ENCODE data around the gene HDAC11.

HDAC11 gene

DNA sequence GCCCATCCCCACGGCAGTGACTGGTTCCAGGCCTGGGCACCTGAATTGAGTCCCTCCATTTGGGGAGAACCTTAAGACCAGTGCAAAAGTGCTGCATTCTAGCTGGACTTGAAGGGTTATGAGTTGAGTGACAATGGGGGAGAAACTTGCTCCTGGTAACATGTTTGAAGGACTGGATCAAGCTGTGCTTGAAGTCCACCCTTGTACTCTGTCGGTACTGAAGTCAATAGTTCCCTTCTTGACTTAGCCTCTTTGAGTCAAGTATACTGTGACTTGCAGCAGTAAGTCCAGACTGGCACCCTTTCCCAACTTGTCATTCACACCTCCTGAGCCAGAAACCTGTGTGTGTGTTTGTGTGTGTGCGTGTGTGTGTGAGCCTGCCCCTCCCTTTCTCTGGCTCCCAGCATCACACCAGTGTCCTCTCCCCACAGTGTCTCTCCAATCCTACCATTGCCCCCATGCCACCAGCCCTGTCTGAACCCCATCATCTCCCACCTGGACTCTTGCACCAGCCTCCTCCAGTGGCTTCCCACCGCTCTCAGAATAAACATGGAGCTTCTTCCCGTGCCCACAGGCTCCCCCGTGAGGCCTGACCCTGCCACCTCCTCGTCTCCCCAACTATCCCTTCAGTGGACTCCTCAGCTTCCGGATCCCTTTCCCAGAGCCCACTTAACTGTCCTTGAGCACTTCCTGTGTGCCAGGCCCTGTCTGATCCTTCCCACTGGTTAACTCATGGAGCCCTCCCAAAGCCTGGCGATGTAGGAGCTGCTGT is 58.6 kb downstream of the HDAC11 start:
- no peak overlapping the region for H3K9ac ChIP-seq (ENCODE audit: low read depth, low read length)
- H3K9me3 ChIP-seq (ENCODE audit: control insufficient read depth, insufficient read depth, low read length): no peaks in the 10 kb centered on the region
- H3K36me3 ChIP-seq (ENCODE audit: insufficient read depth, low read length): no peaks in the 10 kb centered on the region
- peaks cover 7% of the 10 kb centered on the region; the same call in 1 of the 2 replicates for H3K4me1 ChIP-seq (ENCODE audit: insufficient read depth, low read length)

DNA sequence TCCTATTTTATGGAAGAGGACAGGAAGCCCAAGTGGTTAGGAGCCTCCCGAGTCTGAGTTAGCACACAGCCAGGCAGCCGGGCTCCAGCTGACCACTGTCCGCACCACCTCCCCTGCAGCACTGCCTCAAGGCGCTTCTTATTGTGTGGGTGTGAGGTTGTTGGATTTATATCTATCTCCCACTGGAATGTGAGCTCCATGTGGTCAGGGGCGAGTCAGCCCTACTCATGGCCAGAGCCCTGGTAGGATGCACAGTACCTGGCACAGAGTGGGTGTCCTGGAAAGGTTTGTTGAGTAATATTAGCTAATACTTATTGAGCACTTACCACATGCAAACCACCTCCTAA is 59.2 kb downstream of the HDAC11 start:
- no peaks in the 10 kb centered on the region for H3K36me3 ChIP-seq (ENCODE audit: insufficient read depth, low read length)
- no peaks in the 10 kb centered on the region for H3K9me3 ChIP-seq (ENCODE audit: control insufficient read depth, insufficient read depth, low read length)
- peaks cover 7% of the 10 kb centered on the region; the same call in 1 of the 2 replicates for H3K4me1 ChIP-seq (ENCODE audit: insufficient read depth, low read length)
- no peak overlapping the region for H3K9ac ChIP-seq (ENCODE audit: low read depth, low read length)

DNA sequence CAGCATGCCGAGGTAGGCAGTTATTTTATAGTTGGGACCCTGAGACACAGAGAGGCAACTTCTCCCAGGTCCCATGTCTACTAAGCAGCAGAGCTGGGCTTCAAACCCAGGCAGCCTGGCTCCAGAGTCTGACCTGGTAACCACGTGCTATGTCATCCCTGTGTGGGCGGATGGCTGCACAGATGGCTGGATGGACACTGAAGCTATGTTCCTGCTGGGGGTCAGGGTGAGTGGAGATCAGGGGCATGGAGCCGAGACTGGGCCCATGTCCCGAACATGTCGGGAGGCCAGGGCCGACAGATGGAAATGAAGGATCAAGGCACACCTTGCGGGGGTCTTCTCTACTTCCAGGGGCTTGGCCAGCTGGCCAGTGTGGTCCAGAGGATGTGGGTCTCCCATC is 59.6 kb downstream of the HDAC11 start:
- Histone ChIP-seq H3K36me3 (ENCODE audit: insufficient read depth, low read length) (no peaks in the 10 kb centered on the region), H3K9ac (ENCODE audit: low read depth, low read length) (no peak overlapping the region), H3K4me1 (ENCODE audit: insufficient read depth, low read length) (peaks cover 7% of the 10 kb centered on the region; the same call in 1 of the 2 replicates), H3K9me3 (ENCODE audit: control insufficient read depth, insufficient read depth, low read length) (no peaks in the 10 kb centered on the region)

DNA sequence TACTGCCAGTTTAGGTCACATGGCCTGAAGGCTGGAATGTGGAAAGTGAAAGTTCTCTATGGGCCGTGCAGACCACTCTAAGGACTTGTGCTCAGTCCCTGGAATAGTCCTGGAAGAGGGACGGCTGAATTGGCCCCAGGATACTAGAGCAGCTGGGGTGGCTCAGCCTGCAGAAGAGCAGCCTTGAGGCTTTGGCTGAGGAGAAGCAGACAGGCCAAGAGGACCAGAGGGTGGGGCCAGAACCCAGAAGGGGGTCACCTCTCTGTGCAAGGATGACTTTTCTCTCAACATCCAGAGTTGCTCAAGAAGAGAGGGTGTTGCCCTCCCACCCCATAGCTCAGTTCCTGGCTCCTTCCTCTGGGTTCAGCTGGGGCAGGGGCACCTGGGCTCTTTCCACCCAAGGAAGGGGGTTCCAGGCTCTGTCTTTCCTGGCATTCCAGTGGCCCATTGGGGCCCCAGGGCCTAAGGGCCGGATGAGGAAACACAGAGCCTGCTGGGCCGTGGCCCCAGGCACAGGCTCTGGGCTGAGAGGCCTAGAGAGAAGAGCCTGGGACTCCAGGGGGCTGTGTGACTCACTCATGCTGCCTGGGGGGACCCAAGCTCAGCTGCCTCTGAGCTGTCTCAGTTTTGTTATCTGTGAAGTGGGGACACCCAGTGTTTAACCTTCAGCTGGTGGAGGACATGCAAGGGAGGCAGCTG is 60.3 kb downstream of the HDAC11 start:
- Histone ChIP-seq H3K4me1 (ENCODE audit: insufficient read depth, low read length) (peaks cover 7% of the 10 kb centered on the region; the same call in 1 of the 2 replicates), H3K9me3 (ENCODE audit: control insufficient read depth, insufficient read depth, low read length) (no peaks in the 10 kb centered on the region), H3K36me3 (ENCODE audit: insufficient read depth, low read length) (no peaks in the 10 kb centered on the region), H3K9ac (ENCODE audit: low read depth, low read length) (no peak overlapping the region)

DNA sequence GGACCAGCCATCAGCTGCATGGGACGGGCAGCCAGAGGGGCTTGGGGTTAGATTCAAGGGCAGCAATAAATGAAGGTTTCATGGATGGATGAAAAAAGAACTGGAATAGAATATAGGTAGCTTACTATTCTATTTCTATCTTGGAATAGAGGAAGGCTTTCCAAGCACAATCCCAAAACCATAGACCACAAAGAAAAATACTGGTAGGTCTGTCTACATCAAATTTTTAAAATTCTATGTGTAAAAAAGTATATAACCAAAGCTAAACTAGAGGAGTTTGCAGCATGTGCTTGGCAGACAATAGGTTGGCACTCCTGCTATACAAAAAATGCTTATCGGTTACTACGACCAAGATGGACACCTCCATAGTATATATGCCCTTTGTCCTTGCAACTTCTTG is 61.6 kb downstream of the HDAC11 start:
- Histone ChIP-seq H3K36me3 (ENCODE audit: insufficient read depth, low read length) (no peaks in the 10 kb centered on the region), H3K4me1 (ENCODE audit: insufficient read depth, low read length) (peaks cover 11% of the 10 kb centered on the region; the same call in 1 of the 2 replicates), H3K9me3 (ENCODE audit: control insufficient read depth, insufficient read depth, low read length) (no peaks in the 10 kb centered on the region), H3K9ac (ENCODE audit: low read depth, low read length) (no peak overlapping the region)

DNA sequence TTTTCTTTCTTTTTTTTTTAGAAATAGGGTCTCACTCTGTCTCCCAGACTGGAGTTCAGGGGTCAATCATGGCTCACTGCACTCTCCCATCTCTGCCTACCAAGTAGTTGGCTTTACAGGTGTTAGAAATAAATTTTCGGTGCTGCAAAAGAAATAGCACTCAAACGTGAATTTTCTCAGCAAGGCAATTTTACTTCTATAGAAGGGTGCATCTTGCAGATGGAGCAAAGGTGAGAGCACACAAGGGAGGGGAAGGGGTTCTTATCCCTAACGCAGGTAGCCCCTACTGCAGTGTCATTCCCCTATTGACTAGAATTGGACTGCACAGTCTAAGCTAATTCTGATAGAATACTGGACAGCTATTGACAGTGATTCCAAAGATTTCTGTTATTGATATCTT is 62.0 kb downstream of the HDAC11 start:
- H3K9ac ChIP-seq (ENCODE audit: low read depth, low read length): no peak overlapping the region
- no peaks in the 10 kb centered on the region for H3K9me3 ChIP-seq (ENCODE audit: control insufficient read depth, insufficient read depth, low read length)
- H3K4me1 ChIP-seq (ENCODE audit: insufficient read depth, low read length): peaks cover 7% of the 10 kb centered on the region; the same call in 1 of the 2 replicates
- no peaks in the 10 kb centered on the region for H3K36me3 ChIP-seq (ENCODE audit: insufficient read depth, low read length)

DNA sequence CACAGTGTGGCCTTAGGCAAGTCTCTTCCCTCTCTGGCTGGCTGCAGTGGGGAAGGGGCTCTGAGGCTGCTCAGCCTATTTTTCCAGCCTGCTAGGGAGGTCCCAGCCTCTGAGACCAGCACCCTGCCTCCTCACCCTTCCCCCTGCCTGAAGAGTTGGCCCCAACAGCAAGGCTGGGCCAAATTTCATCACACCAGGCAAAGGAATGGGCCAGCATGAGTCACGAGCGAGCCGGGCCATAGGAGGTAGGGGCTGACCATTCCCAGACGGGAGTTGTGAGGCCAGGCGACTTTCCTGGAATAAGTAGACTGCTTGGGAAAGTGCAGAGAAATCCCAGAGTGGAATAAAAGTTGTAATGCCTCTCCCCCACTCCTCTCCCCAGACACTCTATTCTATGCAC is 63.1 kb downstream of the HDAC11 start:
- Histone ChIP-seq H3K9me3 (ENCODE audit: control insufficient read depth, insufficient read depth, low read length) (no peaks in the 10 kb centered on the region), H3K9ac (ENCODE audit: low read depth, low read length) (no peak overlapping the region), H3K36me3 (ENCODE audit: insufficient read depth, low read length) (no peaks in the 10 kb centered on the region), H3K4me1 (ENCODE audit: insufficient read depth, low read length) (peaks cover 7% of the 10 kb centered on the region; the same call in 1 of the 2 replicates)

DNA sequence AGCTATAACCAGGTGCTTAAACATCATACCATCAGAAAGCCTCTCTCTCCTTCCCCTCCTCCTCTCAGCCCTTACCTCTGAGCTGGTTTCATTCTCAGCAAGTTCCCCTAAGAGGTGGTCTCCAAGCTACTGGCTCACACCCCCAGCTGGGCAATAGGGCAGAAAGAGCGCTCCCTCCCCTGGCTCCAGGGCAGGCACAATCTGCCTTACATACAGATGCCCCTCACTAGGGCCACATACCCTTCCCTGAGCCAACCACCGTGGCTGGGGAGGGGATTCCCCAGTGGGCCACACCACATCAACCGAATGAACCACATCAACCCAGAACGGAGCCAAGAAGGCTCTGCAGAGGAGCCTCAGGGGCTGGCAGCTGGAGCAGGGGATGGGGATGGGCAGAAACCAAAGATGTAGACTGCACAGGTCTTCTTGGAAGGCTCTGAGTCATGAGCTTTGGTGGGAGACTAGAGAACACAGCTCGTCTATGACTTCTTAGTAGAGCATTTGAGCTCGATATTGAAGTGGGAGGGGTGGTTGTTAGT is 64.3 kb downstream of the HDAC11 start:
- Histone ChIP-seq H3K4me1 (ENCODE audit: insufficient read depth, low read length) (peaks cover 7% of the 10 kb centered on the region; the same call in 1 of the 2 replicates), H3K9me3 (ENCODE audit: control insufficient read depth, insufficient read depth, low read length) (no peaks in the 10 kb centered on the region), H3K36me3 (ENCODE audit: insufficient read depth, low read length) (no peaks in the 10 kb centered on the region), H3K9ac (ENCODE audit: low read depth, low read length) (no peak overlapping the region)

DNA sequence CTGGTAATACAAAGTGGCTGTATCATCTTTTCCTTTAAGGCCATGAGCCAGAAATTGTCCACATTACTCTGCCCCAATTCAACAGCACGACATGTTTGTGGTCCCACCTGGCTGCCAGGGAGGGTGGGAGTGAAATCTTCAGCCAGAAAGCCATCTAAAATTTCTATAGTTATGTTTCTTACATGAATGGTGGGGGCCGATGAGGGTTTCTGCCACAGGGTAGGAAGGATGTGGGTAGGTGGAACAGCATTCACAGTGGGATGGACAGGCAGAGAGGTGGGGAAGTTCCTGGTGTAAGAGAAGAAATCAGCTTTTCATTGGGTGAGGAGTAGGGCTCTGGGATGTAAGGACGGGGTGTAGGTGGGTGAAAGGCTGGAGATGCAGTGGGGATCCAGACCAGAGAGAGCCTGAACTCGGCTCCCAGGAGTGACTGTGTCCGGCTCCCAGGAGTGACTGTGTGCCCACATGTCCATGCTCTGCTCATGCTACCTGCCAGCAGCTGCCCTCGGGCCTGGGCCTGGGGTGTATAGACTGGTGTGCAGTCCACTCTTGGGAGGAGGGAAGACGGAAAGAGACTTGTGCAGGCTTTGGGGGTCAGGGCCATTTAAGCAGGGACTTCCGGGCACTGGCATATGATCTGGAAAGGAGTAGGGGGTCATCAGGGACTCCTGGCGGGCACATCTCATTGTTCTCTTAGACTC is 65.0 kb downstream of the HDAC11 start:
- H3K4me1 ChIP-seq (ENCODE audit: insufficient read depth, low read length): peaks cover 7% of the 10 kb centered on the region; the same call in 1 of the 2 replicates
- H3K9ac ChIP-seq (ENCODE audit: low read depth, low read length): no peak overlapping the region
- no peaks in the 10 kb centered on the region for H3K36me3 ChIP-seq (ENCODE audit: insufficient read depth, low read length)
- no peaks in the 10 kb centered on the region for H3K9me3 ChIP-seq (ENCODE audit: control insufficient read depth, insufficient read depth, low read length)

DNA sequence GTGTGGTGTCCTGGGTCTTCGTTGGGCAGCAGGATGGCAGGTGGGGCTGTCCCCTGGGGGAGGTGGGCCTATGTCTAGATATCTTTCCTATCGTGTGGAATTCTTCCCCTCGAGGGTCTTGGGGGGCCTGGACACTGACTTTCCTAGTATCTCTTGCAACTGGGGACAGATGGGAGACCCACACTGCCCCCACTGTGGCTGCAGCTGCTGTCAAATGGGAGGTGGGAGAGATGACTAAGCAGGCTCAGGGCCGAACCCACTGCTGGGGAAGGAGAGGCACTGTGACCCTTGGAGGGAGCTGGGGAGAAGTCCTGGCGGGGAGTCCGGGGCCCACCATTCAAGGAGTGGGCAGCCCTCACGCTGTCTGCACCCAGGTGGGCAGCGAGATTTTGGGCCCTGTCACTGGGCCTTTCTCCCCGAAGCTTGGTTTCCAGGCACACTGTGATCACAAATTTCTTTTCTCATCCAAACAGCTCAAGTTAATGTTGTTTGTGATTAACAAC is 65.9 kb downstream of the HDAC11 start:
- peaks cover 7% of the 10 kb centered on the region; the same call in 1 of the 2 replicates for H3K4me1 ChIP-seq (ENCODE audit: insufficient read depth, low read length)
- H3K36me3 ChIP-seq (ENCODE audit: insufficient read depth, low read length): no peaks in the 10 kb centered on the region
- H3K9me3 ChIP-seq (ENCODE audit: control insufficient read depth, insufficient read depth, low read length): no peaks in the 10 kb centered on the region
- H3K9ac ChIP-seq (ENCODE audit: low read depth, low read length): no peak overlapping the region

DNA sequence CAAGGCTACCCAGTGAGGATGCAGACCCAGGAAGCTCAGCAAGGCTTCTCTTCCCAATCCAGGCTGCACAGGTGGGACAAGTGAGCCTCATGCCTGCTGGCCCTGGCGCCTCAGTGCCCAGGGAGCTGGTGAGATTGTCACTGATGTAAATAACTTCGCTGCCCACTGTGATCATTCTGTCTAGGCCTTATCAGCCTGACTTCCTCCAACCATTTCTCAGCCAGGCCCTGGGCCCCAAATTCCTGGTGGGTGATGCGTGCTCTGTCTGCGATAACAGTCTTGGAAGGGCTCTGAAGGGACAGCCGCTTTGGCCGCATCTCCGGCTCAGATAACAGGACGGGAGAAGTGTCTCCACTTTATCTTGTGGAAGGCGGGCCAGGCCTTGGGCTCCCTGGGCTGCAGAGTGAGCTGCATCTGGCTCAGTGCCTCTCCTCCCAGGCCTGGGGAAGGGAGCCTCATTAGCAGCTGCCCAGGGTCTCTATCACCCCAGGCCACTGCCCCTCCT is 66.6 kb downstream of the HDAC11 start:
- no peaks in the 10 kb centered on the region for H3K36me3 ChIP-seq (ENCODE audit: insufficient read depth, low read length)
- no peaks in the 10 kb centered on the region for H3K9me3 ChIP-seq (ENCODE audit: control insufficient read depth, insufficient read depth, low read length)
- peaks cover 7% of the 10 kb centered on the region; the same call in 1 of the 2 replicates for H3K4me1 ChIP-seq (ENCODE audit: insufficient read depth, low read length)
- H3K9ac ChIP-seq (ENCODE audit: low read depth, low read length): no peak overlapping the region

DNA sequence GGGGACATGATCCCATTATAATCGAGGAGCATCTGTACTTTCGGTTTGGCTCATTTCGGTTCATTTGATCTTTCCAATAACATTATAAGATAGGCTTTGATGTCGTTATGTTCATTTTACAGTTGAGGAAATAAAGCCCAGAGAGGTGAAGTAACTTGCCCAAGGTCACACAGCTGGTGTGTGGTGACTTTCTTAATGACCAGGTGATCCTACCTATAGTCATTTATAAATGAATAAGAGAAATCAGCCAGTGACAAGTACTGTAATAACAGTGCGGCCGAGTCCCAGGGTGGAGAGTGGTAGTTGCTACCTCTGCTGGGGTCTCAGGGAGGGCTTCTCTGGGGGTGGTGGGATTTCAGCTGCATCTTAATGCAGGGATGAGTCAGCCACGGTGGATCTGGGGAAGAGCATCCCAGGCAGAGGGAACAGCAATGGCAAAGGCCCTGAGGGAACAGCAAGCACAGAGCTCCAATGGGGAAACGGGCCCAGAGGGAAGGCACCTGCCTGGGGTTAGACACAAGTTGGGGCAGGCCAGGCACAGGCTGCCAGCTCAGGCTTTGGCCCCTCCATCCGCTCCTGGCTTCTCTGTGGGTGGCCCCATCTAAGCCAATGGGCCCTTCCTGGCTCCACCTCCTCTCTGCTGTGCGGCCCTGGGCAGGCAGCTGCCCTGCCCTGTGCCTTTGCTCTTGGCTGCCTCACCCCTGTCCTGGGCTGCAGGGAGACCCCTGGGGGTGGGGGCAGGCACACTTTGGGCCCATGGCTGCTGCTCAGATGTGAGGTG is 67.7 kb downstream of the HDAC11 start:
- no peaks in the 10 kb centered on the region for H3K9me3 ChIP-seq (ENCODE audit: control insufficient read depth, insufficient read depth, low read length)
- peaks cover 7% of the 10 kb centered on the region; the same call in 1 of the 2 replicates for H3K4me1 ChIP-seq (ENCODE audit: insufficient read depth, low read length)
- H3K36me3 ChIP-seq (ENCODE audit: insufficient read depth, low read length): no peaks in the 10 kb centered on the region
- no peak overlapping the region for H3K9ac ChIP-seq (ENCODE audit: low read depth, low read length)

Data from ES-I3 (cell line).